Stimulated activated CD4-positive, alpha-beta T cell treated with anti-CD3 and anti-CD28 coated beads, Interleukin-1b, Interleukin-23, amount 100 ng/mL, for 1 hour (primary cell): Measurements from ENCODE around the gene FHOD1.

Experiments
- DNase-seq, 2 donors: peaks; one replicate each; pipeline ENCODE4 v3.0.0-alpha.2; 2020; ENCODE audit warnings: low read depth in 2 of 2

The FHOD1 gene

DNA sequence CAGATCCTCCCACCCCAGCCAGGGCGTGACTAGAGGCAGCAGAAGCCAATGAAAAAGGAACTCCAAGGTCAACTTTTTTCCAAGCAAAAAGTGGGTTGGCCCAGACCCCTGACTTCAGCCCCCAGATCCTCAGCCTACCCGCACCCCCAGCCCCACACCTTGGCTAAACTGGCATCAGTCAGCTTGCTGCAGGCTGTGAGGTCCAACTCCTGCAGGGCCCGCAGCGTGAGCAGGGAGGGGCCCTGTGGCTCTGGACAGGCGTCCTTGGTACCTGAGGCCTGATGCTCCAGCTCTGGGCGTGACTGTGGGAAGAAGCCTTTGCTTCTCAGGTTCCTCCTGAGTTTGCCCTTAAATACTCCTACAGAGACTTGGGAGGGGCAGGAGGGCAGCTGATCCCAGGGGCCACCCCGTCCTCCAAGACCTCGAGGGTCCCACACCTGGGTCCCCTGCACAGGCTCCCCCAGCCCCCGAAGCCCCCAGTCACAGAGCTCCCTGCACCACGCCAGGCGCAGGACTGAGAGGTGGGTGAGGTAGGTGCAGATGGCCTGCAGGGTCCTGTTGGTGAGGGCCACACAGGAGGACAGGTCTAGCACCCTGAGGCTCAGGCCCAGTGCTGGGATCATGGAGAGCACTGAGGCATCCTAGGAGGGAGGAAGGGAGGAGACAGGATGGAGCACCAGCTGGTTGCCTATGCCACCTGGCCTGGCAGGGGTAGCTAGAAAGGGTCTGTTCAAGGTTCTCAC lies 39.0 kb downstream of the FHOD1 start:
- no peak for DNase-seq

DNA sequence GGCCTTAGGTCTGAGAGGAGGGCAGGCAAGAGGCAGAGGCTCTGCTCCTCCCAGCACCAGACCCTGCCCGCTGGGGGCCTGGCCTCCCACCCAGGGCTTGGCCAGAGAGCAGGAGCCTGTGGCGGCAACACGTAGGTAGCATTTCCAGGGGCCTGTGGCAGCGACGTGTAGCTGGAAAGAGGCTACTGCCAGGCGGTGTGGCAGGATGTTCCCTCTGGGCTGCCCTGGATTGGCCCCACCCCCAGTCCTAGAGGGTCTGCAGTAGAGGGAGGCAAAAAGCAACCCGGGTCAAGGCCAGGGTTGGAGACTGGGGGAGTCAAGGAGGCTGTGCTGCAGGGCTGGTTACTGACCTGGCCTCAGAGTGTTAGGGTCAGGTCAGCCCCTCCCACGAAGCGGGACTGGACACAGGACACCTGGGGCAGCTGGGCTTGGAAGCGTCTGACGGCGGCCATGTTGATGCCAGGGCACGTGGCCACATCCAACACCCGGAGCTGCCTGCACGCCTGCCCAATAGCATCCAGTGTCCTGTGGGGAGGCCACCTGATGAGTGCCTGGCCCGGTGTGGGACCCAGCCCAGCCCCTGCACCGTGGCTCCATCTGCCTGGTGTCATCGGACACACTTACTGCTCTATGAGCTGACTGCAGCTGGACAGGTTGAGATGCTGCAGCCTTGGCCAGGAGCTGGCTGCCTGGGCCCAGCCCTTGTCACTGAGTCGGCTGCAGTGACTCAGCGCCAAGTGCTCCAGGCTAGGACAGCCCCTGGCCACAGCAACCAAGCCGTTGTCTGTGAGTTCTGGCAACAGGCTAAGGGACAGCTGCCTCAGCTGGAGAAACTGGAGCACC lies 39.8 kb downstream of the FHOD1 start:
- no peak for DNase-seq

DNA sequence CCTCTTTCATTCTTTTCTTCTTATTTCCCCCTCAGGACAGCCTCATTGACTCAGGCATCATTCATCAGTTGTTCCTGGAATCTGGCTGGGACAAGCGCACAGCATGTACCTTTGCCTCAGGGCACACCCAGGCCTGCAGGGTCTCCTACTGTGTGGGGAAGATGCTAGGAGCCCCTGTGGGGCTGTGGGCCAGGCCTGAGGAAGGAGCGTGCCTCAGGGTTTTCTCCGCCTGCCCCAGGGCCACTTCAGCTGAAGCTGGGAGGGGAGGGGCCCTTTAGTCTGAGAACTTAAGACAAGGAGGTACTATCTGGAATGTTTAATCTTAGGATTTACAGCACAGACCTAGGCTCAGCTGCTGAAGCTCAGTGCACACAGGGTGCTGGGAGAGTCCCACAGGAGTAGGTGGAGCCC lies 40.4 kb downstream of the FHOD1 start:
- DNase-seq = no peak

GRCh38 chr16:67206129-67206837 lies 41.0 kb downstream of the FHOD1 start:
- no peak for DNase-seq

GRCh38 chr16:67204076-67204475 lies 43.2 kb downstream of the FHOD1 start:
- DNase-seq = no peak

DNA sequence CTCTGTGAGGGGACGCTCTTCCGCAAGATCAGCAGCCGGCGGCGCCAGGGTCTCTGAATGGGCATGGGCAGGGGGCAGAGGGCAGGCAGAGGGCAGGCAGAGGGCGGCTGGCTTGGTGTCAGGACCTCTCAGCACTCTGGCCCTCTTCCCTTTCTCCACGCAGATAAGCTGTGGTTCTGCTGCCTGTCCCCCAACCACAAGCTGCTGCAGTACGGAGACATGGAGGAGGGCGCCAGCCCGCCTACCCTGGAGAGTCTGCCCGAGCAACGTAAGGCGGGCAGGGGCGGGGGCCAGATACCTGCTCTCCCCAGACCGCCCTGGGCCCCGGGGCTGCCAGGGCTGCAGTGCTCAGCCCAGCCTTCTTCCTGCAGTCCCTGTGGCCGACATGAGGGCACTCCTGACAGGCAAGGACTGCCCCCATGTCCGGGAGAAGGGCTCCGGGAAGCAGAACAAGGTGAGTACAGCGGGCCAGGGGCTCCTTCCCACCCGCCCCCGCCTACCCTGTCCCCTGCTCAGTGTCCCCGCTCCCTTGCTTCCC lies 44.3 kb downstream of the FHOD1 start:
- no peak for DNase-seq

- no peak for DNase-seq
Observed at GRCh38 chr16:67202426-67202825, 44.9 kb downstream of the FHOD1 start.

DNA sequence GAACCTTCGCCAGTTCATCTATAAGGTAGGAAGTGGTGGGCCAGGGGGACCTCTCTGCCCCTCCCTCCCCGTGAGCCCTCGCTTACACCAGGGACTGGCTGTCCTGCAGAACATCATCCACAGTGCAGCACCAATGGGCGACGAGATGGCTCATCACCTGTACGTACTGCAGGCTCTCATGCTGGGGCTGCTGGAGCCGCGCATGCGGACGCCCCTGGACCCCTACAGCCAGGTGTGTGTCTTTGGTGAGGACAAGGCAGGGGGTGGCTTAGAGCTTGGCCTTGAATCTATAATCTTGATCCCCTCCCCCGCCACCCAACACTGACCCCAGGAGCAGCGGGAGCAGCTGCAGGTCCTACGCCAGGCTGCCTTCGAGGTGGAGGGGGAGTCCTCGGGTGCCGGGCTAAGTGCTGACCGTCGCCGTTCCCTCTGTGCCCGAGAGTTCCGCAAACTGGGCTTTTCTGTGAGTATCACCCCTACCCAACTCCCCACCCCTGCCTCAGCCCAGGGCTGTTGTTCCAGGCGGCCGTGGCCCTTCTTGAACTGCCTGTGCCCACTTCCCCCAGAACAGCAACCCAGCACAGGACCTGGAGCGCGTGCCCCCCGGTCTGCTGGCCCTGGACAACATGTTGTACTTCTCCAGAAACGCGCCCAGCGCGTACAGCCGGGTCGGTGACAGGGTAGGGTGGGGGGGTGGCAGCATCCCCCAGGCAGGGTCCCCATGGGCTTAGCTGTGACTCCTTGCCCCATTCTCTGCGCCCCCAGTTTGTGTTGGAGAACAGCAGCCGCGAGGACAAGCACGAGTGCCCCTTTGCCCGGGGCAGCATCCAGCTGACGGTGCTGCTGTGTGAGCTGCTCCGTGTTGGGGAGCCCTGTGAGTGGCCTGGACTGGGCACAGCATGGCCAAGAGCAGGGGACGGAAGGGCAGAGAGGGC lies 45.6 kb downstream of the FHOD1 start:
- no peak for DNase-seq

DNA sequence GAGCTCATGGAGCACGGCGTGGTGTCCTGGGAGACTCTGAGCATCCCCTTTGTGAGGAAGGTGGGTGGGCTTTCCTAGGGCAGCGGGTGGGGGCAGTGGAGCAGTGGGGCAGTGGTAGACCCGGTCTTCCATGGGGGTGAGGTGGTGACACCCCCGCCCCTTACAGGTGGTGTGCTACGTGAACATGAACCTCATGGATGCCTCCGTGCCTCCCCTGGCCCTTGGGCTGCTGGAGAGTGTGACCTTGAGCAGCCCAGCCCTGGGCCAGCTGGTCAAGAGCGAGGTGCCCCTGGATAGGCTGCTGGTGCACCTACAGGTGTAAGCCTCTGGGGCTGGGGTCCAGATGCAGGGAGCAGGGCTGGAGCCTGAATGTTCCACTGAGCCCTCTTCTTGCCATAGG lies 46.8 kb downstream of the FHOD1 start:
- no peak for DNase-seq

GRCh38 chr16:67199808-67200198 lies 47.5 kb downstream of the FHOD1 start:
- no peak for DNase-seq

DNA sequence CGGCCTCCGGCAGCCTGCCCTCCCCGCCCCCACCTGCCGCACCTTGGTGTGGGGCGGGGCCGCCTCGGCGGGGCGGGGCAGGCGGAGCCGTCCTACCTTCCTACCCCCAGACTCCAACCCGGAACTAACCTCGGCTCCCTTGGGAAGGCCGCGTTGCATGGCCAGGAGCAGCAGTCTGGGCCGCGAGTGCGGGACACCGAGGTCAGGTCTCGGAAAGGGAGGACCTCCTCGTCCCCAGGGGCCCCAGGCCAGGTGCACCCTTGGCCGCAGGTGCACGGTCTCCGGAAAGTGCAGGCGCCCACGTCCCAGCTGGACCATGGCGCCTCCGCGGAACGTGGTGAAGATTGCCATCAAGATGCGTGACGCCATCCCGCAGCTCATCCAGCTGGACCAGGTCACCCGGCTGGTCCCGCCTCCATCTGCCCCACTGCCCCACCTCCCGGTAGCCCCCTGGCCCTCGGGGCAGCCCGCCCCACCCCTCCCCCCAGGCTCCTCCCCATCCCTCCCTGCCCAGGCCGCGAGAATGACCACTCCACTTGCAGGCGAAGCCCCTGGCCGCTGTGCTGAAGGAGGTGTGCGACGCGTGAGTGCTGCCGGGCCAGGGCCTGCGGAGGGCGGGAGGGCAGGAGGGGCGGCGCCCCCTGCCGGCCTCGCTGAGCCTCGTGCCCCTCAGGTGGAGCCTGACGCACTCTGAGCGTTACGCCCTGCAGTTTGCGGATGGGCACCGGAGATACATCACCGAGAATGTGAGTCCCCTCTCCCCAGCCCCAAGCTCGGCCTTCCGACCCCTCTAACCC lies 48.1 kb downstream of the FHOD1 start, which contains the start of gene ELMO3:
ELMO3 (plus strand) TSS at position 121 of the 797 bp plus-strand sequence; CDS start at position 317, 196 bp downstream.
- no peak for DNase-seq

DNA sequence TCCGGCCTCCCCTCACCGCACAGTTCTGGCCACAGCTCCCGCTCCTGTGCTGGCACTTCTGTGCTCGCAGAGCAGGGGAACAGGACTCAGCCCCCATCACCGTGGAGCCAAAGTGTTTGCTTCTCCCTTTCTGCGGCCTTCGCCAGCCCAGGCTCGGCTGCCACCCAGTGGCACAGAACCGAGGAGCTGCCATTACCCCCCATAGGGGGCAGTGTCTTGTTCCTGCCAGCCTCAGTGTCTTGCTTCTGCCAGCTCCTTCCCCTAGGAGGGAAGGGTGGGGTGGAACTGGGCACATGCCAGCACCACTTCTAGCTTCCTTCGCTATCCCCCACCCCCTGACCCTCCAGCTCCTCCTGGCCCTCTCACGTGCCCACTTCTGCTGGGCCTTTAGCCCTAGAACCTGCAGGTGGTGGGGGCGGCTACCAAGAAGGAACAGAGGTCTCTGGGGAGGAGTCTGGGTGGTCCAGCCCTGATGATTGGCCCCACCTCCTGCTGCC lies 49.0 kb downstream of the FHOD1 start:
- DNase-seq = no peak

DNA sequence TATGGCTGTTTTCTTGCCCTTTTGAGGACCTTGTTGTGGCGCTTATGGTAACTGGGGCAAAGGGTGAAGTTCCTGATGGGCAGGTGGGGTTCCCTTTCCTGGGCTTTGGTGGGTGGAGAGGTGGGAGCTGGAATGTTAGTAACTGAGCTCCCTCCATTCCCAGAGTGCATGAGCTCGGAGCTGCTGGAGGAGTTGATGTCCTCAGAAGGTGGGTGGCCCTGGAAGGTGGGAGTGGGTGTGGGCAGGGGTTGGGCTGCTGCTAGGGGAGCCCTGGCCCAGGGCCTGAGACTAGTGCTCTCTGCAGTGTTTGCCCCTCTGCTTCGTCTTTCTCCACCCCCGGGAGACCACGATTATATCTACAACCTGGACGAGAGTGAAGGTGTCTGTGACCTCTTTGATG lies 49.6 kb downstream of the FHOD1 start:
- DNase-seq = no peak

- no peak for DNase-seq
Observed at GRCh38 chr16:67196881-67197280, 50.4 kb downstream of the FHOD1 start.

- no peak for DNase-seq
Observed at GRCh38 chr16:67195676-67196075, 51.6 kb downstream of the FHOD1 start.

DNA sequence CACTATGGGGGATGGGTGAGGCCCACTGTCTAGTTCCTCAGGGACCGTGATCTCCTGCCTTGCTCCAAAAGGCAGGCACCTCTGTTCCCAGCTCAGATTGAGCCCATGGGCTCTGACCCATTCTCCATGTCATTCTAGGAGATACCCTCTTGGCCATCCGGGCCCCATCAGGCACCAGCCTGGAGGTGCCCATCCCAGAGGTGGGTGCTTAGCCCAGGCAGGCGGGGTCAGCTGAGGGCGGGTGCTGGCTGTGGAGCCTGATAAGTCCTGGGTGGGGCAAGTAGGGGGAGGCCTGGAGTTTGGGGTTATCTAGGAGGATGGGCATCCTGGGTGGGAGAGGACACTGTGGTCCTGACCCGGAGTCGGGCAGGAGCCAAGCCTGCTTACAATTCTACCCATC lies 53.0 kb downstream of the FHOD1 start:
- no peak for DNase-seq

DNA sequence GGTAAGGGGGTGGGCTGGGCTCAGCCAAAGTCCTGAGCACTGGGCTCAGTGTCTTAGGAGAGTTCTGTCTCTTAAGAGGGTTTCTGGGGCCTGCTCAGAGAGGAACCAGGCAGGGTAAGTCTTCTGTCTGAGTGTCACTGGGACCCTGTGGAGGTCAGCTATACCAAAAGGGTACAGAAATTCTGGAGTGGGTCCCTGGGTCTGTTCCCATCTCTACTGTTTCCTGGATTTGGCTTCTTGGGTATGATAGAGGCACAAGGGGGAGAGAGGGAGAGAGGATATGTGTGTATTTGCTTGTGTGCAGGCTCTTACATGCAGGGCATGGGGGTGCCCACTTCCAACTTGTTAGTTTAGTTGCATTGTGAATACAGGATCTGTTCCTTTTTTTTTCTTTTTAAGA lies 53.7 kb downstream of the FHOD1 start:
- DNase-seq = no peak

DNA sequence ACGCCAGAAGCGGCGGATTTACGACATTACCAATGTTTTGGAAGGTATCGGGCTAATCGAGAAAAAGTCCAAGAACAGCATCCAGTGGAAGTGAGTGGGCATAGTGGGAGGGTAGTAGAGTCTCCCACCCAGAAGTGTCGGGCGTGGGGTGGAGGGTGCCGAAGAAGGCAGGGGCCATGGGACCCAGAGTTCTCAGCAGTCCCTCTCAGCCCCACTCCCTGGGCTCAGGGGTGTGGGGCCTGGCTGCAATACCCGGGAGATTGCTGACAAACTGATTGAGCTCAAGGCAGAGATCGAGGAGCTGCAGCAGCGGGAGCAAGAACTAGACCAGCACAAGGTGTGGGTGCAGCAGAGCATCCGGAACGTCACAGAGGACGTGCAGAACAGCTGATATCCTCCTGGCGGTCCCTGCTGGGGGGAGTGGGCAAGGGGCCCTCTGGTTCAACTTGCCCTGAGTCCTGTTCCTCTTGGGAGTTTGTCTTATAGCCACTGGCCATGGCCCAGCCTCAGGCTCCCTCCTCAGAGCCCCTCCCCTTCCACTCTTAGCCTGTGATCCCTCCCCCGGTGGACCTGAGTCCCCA lies 54.4 kb downstream of the FHOD1 start:
- DNase-seq = no peak

DNA sequence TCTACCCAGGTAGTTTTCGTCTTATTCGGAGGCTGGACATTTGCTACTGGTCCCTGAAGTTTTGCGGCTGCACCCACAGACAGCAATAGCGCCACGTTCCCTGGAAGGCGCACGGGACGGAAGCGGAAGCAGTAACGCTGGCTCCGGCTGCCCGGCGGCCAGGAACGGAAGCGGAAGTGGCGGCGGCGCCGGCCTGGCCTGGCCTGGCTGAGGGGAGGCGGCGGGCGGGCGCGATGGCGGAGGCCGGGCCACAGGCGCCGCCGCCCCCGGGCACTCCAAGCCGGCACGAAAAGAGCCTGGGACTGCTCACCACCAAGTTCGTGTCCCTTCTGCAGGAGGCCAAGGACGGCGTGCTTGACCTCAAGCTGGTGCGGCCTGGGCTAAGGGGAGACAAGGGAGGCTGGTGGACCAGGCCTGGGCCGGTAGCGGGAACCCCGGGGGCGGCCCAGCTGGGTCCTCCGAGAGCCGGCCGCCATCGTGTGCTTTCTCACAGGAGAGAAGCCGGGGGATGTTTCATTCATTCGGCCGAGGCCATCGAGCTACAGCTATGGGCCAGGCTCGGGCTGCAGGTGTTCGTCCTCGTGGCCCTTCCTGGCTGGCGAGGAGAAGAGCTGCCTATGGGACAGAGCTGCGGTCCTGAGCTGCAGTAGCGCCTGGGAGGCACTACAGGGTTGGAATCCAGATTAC lies 55.1 kb downstream of the FHOD1 start, which contains the start of gene E2F4:
E2F4 (plus strand) TSS at position 161 of the 687 bp plus-strand sequence; CDS start at position 234, 73 bp downstream.
- peak; percentile 65 to 66 for DNase-seq
